Upper lobe of right lung (tissue), 1 donor: ENCODE measurements around the gene ZNF513. TPM values are rescaled to one million over a fixed set of nuclear protein-coding genes. Genes with fewer than 3 reads are reported as not detected.
A peak's percentile ranks its signal among the peaks of the same experiment; 100 is the strongest.
"Not testable (repeated sequence)": the region's sequence is repeated elsewhere in the genome, so short reads cannot be mapped to it uniquely, and the experiment has no call there.

ENCODE experiments used
- ATAC-seq: fragments of 200-7000 bp; cut with Tn5 transposase; one replicate; pipeline ENCODE4 v1.9.1; 2020; ENCODE audit warnings: mild to moderate bottlenecking, moderate library complexity
- DNase-seq: peaks from one replicate; pipeline ENCODE4 v3.0.0-alpha.2; 2020
- H3K27ac ChIP-seq: fragments of 200-600 bp; one replicate; pipeline ENCODE4 v1.8.0; 2022
- H3K27me3 ChIP-seq: fragments of 200-600 bp; one replicate; pipeline ENCODE4 v1.8.0; 2022; ENCODE audit warnings: mild to moderate bottlenecking
- H3K36me3 ChIP-seq: fragments of 200-600 bp; one replicate; pipeline ENCODE4 v1.8.0; 2022
- H3K4me1 ChIP-seq: fragments of 200-600 bp; one replicate; pipeline ENCODE4 v1.8.0; 2022
- H3K4me3 ChIP-seq: fragments of 200-600 bp; one replicate; pipeline ENCODE4 v1.8.0; 2022; ENCODE audit warnings: mild to moderate bottlenecking
- H3K9me3 ChIP-seq: fragments of 200-600 bp; one replicate; pipeline ENCODE4 v1.8.0; 2022
- intact Hi-C: fragments of 100-400 bp; cut with DNase I; formaldehyde crosslinking; loops from one replicate; pipeline ENCODE4 v1.11.0; 2022
- long read RNA-seq: library from polyadenylated mRNA; unstranded; transcript quantifications from one replicate; pipeline ENCODE4 v2.0.0, GENCODE V29; 2021
- total RNA-seq: library from RNA; stranded (reverse); fragmentation: NEBNext Ultra II Directional; extraction: Animal tissue kit (Norgen Biotek cat#: 25700); gene quantifications from one replicate; pipeline ENCODE4 v1.2.1, GENCODE V29; 2021
- TF ChIP-seq, protein P1 (sequence below): fragments of 200-600 bp; IDR thresholded peaks from one replicate; pipeline ENCODE4 v1.8.0; 2022; ENCODE audit warnings: antibody characterized with exemption
- donor health status: DM: no; HTN: yes; CAD: no; lungs with severe emphysema.

Gene ZNF513, protein sequence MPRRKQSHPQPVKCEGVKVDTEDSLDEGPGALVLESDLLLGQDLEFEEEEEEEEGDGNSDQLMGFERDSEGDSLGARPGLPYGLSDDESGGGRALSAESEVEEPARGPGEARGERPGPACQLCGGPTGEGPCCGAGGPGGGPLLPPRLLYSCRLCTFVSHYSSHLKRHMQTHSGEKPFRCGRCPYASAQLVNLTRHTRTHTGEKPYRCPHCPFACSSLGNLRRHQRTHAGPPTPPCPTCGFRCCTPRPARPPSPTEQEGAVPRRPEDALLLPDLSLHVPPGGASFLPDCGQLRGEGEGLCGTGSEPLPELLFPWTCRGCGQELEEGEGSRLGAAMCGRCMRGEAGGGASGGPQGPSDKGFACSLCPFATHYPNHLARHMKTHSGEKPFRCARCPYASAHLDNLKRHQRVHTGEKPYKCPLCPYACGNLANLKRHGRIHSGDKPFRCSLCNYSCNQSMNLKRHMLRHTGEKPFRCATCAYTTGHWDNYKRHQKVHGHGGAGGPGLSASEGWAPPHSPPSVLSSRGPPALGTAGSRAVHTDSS
- 14.2 TPM for total RNA-seq
- long read RNA-seq, transcript ZNF513-201 (4 exons, 2,139 nt): major isoform, 15 of 45 reads
- long read RNA-seq, partial matches to known transcripts: 5 of 45 reads
- long read RNA-seq, other reads (novel, unspliced or antisense): 23 of 45 reads

DNA sequence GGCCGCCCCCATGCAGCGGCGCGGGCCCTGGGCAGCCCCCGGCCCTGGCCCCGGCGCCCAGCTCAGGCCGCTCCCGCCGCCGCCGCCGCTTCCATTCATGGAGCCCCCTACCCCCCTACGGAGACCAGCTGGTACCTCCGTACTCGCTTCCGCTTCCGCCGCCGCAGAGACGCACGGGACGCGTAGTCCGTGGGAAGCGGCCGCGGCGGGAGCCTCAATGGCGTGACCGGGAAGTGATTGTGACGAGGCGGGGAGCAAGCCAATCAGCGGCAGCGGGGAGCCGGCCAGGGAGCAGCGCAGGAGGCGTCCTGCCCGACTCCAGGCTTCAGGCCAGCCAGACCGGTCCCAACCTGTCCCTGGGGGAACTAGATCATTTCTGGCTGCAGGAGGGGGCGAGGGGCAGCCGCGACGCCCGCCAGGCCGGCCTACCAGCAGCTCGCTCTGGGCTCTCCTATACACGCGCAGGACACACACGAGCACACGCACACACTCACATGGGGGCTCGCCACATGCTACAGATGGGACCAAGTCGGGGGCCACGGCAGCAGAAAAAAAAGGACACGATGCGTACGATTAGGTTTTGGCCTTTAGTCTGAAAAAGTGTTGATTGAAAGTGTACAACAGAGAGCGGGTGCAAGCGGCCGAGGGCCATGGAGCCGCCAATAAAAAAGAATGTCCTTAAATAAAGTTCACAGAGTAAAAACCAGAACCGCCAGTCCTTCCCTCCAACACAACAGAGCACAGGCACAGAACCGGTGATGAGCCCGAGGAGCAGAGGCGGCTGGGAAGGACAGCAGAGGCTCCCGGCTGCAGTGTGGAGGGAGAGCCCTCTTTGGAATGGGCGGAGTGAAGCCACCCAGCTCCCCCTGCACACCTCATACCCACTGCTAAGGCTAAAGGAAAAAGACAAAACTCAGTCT, at the start of gene ZNF513:
Gene ZNF513 (minus strand): TSS at position 109 of the 920 bp plus-strand sequence. CDS start 208 bp downstream, outside the sequence.
- no peaks in the 10 kb centered on the region for H3K9me3 ChIP-seq
- DNase-seq (peak; percentile 99), ATAC-seq (peak; percentile 95)
- intact Hi-C loops: no loop called here
- no peaks in the 10 kb centered on the region for H3K27me3 ChIP-seq
- TF ChIP-seq, protein P1, sequence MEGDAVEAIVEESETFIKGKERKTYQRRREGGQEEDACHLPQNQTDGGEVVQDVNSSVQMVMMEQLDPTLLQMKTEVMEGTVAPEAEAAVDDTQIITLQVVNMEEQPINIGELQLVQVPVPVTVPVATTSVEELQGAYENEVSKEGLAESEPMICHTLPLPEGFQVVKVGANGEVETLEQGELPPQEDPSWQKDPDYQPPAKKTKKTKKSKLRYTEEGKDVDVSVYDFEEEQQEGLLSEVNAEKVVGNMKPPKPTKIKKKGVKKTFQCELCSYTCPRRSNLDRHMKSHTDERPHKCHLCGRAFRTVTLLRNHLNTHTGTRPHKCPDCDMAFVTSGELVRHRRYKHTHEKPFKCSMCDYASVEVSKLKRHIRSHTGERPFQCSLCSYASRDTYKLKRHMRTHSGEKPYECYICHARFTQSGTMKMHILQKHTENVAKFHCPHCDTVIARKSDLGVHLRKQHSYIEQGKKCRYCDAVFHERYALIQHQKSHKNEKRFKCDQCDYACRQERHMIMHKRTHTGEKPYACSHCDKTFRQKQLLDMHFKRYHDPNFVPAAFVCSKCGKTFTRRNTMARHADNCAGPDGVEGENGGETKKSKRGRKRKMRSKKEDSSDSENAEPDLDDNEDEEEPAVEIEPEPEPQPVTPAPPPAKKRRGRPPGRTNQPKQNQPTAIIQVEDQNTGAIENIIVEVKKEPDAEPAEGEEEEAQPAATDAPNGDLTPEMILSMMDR: no peak
- peak within 1 kb of the TSS; percentile 78 for H3K4me3 ChIP-seq
- peaks cover 58% of the 10 kb centered on the region for H3K36me3 ChIP-seq
- peaks cover 15% of the 10 kb centered on the region for H3K4me1 ChIP-seq
- H3K27ac ChIP-seq: peak within 1 kb of the TSS; percentile 91

DNA sequence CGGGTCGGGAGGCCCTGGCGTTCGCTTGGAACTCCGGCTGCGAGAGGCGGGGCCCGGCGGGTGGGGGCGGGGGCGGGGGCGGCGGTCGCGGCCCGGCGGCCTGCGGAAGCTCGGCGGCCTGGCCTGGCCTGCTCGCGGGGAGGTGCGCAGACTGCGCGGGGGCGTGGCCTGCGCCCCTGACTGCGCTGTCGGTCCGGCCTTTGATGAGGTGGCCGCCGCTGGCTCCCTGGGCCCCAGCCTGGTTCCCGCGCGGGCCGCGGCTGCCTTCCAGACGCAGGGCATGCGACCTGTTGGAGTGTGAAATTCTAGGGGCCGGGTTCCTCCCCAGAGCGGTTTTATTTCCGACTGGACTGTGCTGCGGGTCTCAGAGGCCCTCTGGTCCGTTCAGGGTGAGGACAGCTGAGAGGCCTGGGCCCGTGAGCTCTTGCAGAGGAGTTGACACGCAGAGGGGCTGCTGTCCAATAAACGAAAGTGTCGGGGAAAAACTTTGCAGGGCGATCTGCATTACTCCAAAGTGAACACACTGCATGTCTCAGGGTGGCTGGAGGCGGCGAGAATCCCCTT, 48.5 kb upstream of the ZNF513 start:
- Histone ChIP-seq H3K4me1 (peaks cover 33% of the 10 kb centered on the region), H3K27me3 (no peaks in the 10 kb centered on the region)
- intact Hi-C loops: no loop called here

GRCh38 chr2:27428213-27428977, 47.9 kb upstream of the ZNF513 start, which contains the start of gene NRBP1:
NRBP1 (plus strand) TSS chr2:27428631; CDS start chr2:27433274, 4,643 bp downstream.
- Histone ChIP-seq H3K4me1 (peaks cover 33% of the 10 kb centered on the region), H3K27ac (peak within 1 kb of the TSS; percentile 98), H3K36me3 (peaks cover 8% of the 10 kb centered on the region), H3K27me3 (no peaks in the 10 kb centered on the region), H3K4me3 (peak within 1 kb of the TSS; percentile 96), H3K9me3 (no peaks in the 10 kb centered on the region)
- peak; percentile 97 for DNase-seq
- peak; percentile 97 for ATAC-seq
- intact Hi-C loops: no loop called here
- TF ChIP-seq, protein P1: no peak

More for the DNA sequence above, 48.5 kb upstream of the ZNF513 start:
- TF ChIP-seq, protein P1: no peak
- Histone ChIP-seq H3K4me3 (peak overlapping the region; percentile 96), H3K36me3 (peaks cover 15% of the 10 kb centered on the region), H3K27ac (peak overlapping the region; percentile 98), H3K9me3 (no peaks in the 10 kb centered on the region)
- ATAC-seq (peak; percentile 92), DNase-seq (peak; percentile 94)

- Histone ChIP-seq H3K36me3 (peaks cover 2% of the 10 kb centered on the region), H3K4me1 (peaks cover 33% of the 10 kb centered on the region), H3K27me3 (no peaks in the 10 kb centered on the region), H3K27ac (peak overlapping the region; percentile 98), H3K9me3 (no peaks in the 10 kb centered on the region), H3K4me3 (peak overlapping the region; percentile 96)
- intact Hi-C loops: no loop called here
- ATAC-seq: no peak
- TF ChIP-seq, protein P1: no peak
- DNase-seq: no peak
Observed at GRCh38 chr2:27427863-27428212, 47.3 kb upstream of the ZNF513 start.

- H3K36me3 ChIP-seq, H3K4me3 ChIP-seq, H3K27me3 ChIP-seq, H3K27ac ChIP-seq, DNase-seq, intact Hi-C loops, H3K9me3 ChIP-seq, ATAC-seq: not testable (repeated sequence)
- H3K4me1 ChIP-seq: peaks cover 11% of the 10 kb centered on the region
Observed at GRCh38 chr2:27425039-27425438, 44.5 kb upstream of the ZNF513 start.
